Retina (tissue), 1 donor: Measurements from ENCODE around the gene MRPS23.

Source experiments
- DNase-seq: peaks from one replicate; pipeline ENCODE4 v3.0.0-alpha.2; 2016

The MRPS23 gene

GRCh38 chr17:57877803-57878377 is 28.0 kb upstream of the MRPS23 start:
- DNase-seq, result no peak

DNA sequence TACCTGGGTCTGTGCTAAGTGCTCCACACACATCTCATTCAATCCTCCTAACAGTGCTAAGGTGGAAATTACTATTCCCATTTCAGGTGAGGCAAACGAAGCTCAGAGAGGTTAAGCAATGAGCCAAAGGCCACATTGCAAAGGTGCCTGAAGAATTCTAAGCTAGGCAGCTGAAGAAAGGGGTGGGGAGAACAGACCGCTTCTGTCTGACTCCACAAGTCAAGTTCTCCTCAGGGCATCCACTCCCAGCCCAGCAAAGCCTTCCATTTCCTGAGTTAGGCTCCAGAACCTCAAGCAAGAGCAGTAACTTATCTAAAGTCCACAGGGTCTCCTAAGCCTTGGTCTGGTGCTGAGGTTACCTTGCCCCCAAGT is 27.0 kb upstream of the MRPS23 start:
- DNase-seq, result no peak

DNA sequence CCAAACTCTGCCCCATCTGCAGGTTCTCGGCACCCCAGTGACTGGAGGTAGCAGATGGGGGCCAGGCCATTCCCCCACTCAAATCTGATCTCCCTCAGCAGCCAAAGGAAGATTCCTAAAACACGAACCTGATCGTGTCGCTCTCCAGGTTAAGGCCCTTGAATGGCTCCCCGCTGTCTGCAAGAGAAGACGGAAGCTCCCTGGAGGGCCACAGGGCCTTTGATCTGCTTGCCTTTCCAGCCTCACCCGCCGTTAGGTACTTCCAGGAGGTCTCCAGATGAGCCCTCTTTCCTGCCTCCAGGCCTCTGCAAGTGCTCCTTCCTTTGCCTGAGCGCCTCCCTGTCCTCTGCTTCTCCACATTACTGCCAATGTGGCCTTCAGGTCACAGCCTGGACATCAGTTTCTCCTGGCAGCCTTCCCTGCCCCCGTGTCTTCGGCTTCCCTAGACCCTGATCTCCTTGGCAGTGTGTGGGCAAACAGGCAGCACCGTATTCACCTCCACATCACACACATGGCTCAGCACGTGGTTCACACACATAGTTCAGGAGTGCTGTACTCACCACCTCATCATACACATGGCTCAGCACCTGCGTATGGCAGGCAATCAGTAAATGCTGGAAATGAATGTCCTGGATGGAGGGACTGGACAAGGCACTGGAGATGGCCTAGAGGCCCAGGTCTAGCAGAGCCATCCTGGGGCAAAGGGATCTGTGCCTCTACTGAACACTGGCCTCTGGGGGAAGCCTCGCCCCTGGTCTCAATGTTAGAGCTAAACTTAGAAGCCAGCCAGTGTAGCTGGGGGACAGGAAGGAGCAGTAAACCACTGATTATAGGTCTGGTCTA is 26.4 kb upstream of the MRPS23 start:
- DNase-seq, result no peak

- peak; percentile 88 for DNase-seq
These were observed 25.6 kb upstream of the MRPS23 start for GRCh38 chr17:57875290-57876022.

DNA sequence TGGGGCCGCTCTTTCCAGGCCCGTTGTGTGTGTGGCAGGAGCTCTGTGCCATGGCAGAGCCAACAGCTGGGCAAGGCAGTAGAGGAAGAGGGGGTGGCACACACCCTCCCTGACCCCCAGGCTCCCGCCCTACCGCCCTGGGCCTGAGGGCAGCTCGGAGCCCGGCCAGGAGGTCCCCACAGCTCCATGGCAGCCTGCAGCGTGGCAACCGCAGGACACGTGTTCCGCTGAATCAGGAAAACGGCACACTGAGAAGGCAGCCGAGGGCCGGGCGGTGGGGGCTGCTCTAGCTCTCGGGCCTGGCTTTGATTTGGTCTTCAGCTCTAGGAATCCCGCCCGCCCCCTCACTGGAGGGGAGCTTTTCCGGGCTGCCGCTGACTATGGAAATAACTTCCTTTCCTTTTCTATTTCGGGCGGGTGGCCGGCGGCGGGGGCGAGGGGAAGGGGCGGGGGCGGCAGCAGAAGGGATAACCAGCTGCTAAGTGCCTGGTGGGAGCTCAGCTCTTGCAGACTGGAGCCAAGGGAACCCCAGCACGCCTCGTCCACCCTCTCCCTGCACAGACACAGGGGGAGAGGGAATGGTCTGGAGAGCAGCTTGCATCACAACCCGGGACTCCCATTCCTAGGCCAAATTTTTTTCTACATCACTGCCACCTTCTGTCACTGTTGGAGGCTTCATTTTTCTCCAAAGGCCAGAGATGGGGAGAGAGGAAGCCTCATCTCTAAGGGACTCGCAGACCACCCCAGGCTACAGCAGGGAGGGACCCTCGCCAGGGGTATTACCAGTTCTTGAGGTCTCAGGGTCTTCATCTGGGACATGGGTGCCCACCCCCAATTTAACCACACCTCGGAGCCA is 24.8 kb upstream of the MRPS23 start:
- DNase-seq, result peak; percentile 84

GRCh38 chr17:57874058-57874419 is 24.2 kb upstream of the MRPS23 start:
- DNase-seq, result no peak

DNA sequence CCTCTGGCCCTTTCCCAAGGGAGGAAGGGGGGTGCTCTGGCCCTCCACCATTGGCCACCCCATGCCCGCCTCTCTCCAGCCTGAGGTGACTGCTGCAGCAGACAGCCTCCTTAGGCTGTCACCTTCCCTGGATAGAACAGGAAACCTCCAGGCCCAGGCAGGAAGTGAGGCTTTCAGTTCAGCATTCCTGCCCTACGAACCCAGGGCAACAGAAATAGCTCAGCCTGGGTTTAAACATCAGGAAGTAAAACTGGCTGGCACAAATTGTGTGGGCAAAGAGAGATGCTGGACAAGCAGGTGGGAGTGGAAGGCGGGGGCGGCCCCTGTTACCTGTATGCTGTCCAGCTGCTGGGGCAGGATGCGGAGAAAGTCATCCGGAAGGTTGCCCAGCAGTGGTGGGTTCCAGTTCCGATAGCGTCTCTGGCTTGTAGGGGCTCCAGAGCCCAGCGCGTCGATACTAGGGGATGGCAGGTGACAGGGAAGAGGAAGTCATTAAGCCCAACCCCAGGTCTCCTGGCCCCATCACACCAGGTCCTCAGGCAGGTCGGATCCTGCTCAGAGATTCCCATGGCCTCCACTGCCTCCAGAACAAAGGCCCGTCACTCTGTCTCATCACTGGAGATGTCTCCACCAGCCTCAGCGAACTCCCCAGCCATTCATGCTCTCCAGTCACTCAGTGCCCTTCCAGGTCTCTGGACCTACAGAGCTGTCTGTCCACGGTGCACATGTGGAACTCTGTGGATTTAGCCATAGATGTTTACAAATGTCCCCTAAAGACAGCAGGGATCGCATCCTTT is 23.6 kb upstream of the MRPS23 start:
- DNase-seq, result no peak

DNA sequence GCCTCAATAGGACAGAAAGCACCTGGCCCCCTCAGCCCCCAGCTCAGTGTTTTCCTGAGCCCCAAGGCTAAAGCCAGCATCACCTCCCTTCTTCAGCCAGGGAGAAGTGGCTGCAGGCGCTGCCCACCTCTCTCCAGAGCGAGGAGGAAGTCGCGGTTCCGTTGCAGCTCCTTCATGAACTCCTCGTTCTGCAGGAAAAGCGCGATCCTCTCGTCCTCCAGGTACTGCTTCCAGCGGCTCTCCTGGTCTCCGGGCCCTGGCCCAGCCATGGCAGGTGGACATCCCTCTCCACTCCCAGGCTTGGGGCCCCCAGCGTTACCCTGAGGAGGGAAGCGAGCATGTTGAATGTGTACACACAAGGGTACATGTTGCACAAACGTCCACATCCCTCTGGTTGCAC is 22.7 kb upstream of the MRPS23 start:
- DNase-seq, result no peak

DNA sequence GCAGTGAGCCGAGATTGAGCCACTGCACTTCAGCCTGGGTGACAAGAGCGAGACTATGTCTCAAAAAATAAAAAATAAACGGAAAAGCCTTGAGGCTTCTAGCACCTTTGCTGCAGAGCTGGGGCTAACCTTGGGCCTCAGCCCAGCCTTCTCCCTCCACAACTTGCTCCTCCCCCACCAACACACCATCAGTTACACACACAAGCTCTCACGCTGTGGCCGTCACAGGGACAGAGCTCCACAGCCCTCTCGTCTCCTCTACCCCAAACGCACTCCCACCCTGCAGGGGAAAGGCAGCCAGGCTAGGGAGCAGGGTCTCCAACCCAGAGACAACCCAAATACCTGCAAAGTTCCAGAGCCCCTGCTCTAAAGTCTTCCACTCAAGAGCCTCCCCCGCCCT is 22.0 kb upstream of the MRPS23 start:
- DNase-seq, result no peak

- DNase-seq, result no peak
These were observed 21.3 kb upstream of the MRPS23 start for GRCh38 chr17:57871155-57871554.

DNA sequence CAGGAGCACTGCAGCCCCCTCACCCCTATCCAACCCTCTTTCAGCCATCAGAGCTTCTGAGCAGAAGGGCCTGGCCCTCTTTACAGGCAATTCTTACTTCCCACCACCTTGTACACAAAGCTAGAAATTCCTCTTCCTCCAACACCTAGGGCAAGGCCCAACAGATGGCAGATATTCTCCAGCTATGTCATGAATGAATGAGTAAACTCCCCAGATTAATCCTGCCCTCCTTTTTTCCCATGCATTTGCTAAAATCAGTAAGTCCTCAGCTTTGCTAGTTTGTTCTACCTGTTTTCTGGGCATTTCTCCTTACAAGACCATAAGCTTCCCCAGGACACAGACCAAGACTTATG is 20.4 kb upstream of the MRPS23 start:
- no peak for DNase-seq

- no peak for DNase-seq
These were observed 19.9 kb upstream of the MRPS23 start for GRCh38 chr17:57869617-57870282.

GRCh38 chr17:57868910-57869616 is 19.2 kb upstream of the MRPS23 start:
- no peak for DNase-seq

- no peak for DNase-seq
These were observed 18.4 kb upstream of the MRPS23 start for GRCh38 chr17:57868007-57868909.

GRCh38 chr17:57867126-57867525 is 17.3 kb upstream of the MRPS23 start:
- no peak for DNase-seq

GRCh38 chr17:57866723-57867122 is 16.9 kb upstream of the MRPS23 start:
- no peak for DNase-seq

DNA sequence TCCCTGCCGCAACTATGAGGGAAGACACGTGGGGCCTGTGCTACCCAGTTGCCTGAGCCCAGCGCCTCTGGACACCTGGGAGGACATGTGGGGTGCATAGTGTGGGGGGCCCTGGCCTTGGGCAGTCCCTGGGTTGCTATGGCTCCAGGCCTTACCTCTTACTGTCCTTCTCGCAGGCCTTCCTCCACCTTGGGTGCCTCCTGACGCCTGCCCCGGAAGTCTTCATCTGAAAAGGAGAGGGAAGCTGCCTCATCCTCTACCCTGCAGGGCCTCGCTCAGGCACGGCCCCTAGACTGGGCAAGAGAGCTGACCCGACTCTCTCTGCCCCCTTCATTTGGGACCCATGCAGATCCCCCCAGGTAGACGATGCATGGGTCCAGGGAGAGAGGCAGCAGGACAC is 16.5 kb upstream of the MRPS23 start:
- no peak for DNase-seq

DNA sequence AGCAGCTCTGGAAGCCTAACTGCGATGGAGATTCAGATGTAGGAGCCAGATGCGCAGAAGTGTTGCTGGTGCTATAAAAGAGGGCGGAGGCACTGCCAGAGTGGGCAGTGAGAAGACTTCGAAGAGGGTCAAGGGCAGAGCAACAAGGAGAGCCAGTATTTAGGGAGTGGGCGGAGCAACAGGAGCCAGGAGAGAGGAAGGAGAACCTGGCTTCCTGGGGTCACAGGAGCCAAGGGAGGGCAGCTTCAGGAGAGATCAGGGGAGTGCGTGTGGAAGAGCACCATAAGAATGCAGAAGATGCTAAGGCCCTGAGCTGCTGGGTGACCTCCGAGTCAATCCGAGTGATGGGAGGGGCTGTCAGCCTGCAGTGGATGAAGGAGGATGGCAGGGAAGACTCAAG is 14.4 kb upstream of the MRPS23 start:
- DNase-seq, result no peak

GRCh38 chr17:57862694-57863667 is 13.1 kb upstream of the MRPS23 start:
- DNase-seq, result no peak
